ENCODE measurements around the gene TBR1. TPM values are rescaled to one million over a fixed set of nuclear protein-coding genes. Genes with fewer than 3 reads are reported as not detected.

Gene TBR1
- not detected for total RNA-seq

DNA sequence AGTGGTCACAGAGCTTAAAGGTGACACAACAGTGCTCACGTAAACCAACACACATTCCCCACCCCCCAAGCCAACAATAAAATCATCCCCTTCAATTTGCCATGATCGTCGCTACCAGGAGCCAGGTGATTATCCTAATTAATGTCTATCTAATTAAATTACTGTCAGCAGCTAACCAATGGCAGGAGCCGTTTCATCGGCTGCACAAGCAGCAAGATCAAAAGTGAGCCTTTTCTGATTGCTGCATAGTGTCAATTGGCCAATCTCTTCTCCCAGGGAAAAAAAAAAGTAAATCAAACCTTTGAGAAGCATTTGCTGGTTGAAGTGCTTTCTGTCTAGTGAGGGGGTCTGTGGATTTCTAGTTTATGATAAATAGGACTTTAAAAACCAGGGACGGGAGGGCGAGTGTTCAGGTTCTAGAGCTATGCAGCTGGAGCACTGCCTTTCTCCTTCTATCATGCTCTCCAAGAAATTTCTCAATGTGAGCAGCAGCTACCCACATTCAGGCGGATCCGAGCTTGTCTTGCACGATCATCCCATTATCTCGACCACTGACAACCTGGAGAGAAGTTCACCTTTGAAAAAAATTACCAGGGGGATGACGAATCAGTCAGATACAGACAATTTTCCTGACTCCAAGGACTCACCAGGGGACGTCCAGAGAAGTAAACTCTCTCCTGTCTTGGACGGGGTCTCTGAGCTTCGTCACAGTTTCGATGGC, at the start of gene TBR1:
TBR1 (plus strand) TSS at position 311 of the 721 bp plus-strand sequence; CDS start at position 425, 114 bp downstream.
- POLR2A ChIA-PET = no interaction called here
- CTCF ChIA-PET = no interaction called here

DNA sequence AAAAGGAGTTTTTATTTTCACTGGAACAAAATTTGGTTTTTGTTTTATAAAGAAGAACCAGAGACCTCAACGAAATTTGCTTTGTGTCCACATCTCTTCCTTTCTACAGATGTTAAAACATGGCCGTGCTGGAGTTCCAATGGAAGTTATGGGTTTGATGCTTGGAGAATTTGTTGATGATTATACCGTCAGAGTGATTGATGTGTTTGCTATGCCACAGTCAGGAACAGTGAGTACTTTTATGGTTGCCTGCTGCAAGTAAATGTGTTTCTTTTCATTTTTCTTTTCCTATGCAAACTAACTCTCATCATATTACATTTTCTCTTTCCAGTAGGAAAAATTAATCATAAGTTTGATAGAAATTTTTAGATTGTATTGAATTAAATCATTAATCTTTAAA, 48.4 kb upstream of the TBR1 start:
- ChIA-PET POLR2A (no interaction called here), CTCF (no interaction called here)

DNA sequence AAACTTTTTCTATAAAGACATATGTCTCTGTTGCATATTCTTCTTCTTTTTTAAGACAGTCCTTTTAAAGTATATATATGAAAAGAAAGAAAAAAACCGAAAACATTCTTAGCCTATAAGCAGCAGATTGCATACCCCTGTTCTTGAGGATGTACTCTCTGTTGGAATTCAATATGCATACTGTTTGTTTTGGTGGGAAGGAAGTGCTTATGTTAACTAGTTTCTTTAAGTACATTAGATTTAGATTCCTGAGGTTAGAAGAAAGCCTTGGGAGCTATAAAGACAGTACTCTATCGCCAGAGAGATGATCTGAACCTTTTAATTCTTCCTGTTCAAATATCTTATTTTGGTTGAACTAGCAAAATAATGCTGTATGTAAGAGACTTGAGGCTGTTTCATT, 46.8 kb upstream of the TBR1 start:
- CTCF ChIA-PET = no interaction called here

DNA sequence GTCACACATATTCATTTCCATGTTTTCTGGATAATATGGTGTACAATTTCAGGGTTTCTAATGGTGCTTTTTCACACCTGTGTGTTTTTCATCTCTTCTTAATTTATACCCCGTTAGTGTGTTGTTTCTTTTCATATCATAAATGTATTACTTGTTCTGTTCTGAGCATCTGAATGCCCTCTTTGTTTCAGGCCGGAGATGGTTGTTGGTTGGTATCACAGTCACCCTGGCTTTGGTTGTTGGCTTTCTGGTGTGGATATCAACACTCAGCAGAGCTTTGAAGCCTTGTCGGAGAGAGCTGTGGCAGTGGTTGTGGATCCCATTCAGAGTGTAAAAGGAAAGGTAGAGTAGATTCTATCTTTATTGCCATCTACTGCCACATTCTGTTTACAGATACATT, 45.1 kb upstream of the TBR1 start:
- POLR2A ChIA-PET = no interaction called here
- CTCF ChIA-PET = no interaction called here

More for the DNA sequence above, 46.8 kb upstream of the TBR1 start:
- POLR2A ChIA-PET = no interaction called here

DNA sequence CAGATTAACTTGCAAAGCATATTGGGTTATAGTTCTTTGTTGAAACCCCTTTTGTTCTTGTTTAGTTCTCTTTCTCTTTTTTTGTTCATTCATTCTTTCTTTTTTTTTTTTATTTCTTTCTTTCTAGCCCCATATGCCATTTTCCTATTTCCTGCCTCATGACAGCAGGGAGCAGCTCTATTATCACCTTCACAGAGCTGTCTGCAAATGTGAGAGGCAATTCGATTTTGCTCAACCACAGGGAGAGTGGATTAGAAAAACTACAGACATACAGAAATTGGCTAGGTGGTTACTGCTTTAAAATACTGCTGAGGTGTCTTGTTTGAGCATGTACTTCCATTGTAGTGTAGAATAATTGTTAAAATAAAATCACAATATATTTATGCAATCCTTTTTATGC, 44.2 kb upstream of the TBR1 start:
- POLR2A ChIA-PET = no interaction called here
- CTCF ChIA-PET = no interaction called here

DNA sequence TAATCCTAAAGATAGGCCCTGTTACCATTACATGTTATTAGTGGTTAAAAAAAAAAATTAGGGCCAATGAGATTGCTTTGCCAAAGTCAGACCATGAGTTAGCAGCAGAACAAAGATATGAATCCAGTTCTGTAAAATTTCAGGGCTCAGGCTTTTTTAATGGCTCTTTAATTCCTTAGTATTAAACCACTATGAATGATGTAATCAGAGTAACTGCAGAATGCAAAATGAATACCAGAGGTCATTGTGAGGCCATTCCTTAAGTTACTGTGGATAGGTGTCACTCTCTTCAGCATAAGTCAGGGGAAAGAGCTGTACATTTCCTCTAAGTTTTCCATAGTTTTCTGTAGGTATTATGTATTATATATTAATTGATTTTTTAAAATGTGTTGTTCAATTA, 42.2 kb upstream of the TBR1 start:
- ChIA-PET CTCF (no interaction called here), POLR2A (no interaction called here)

DNA sequence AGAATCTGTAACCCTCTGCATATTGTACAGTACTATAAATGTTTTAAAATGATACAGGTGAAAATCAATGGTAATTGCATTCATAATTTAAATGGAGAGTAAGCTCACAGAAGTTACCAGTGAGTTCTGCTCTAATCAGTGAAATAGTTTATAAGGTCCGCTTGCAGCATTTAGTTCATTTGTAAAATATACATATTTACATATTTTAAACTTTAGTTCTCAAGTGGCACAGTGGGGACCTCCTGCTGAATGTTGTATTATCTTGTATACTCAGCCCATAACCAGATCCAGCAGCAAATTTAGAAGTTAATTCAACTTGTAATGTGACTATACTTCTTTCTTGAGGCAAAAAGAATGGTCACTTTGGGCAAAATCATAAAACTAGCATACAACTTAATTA, 41.7 kb upstream of the TBR1 start:
- POLR2A ChIA-PET = no interaction called here
- CTCF ChIA-PET = no interaction called here

DNA sequence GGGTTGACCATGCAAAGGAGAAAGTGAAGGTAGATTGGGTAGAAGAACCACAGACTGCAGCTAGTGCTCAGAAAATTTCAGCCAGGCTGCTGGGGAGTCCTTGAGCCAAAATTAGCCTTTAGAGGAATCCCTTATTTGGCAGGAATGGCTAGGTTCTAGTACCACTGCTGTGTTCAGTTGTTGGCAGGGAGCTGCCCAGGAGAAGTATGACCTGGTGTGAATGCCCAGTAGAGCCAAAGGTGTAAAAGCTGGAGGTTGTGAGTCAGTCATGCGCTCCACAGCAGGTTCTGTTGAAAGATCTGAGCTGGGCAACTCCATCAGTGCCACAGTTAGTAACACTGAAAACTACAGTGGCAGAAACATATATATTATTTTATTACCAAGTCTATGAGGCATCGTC, 36.4 kb upstream of the TBR1 start:
- CTCF ChIA-PET = no interaction called here
- POLR2A ChIA-PET = no interaction called here

DNA sequence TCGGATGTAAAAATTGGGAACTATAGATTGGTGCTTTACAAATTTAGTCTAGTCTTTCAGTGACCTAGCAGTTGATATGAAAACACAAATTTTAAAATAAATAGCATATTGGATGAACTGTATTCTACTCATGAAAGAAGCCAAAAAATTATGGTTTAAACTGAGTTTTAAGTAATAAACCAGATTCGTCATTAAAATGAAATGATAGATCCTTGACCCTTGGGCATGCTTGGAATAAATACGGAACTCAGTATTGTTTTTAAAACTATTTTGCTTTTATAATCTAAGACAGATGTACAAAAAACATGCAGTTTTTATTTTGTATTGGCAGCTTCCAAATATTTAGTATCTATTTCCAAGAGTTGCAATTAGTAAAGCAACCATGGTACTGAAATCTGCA, 34.6 kb upstream of the TBR1 start:
- POLR2A ChIA-PET = no interaction called here
- CTCF ChIA-PET = no interaction called here

DNA sequence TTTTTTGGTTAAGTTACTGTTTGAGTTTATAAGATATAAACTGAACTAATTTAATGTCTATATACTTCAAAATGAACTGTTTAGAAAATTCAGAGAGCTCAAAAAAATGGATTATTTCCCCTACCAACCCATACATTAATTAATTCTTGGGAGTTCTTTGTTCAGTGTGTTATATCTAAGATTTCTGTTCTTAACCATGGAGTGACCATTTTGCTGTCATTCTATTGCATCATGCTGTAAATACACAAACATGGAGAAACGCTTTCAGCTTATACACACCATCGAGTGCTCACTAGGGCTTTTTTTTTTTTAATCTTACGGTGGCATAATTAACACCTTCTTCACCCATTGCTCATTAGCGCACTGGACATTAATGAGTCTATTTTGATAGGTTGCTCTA, 33.4 kb upstream of the TBR1 start:
- ChIA-PET POLR2A (no interaction called here), CTCF (no interaction called here)

DNA sequence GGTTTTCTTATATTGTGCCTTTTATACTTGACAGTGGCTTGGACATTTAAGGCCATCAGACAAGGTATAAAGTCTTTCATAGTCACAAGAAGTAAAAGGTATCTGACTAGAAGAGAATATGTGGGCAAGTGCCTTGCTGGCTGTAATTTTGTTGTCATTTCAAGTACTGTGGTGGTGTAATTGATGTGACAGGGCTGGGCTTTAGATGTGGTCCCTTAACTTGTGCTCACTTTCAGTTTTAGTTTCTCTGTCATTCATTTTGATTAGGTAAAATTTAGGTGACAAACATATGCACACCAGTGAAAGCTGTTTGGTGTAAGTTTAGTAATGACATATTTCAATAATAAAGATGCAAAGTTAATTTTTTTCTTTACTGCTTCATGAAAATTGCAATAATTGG, 31.2 kb upstream of the TBR1 start:
- POLR2A ChIA-PET = no interaction called here
- CTCF ChIA-PET = no interaction called here

DNA sequence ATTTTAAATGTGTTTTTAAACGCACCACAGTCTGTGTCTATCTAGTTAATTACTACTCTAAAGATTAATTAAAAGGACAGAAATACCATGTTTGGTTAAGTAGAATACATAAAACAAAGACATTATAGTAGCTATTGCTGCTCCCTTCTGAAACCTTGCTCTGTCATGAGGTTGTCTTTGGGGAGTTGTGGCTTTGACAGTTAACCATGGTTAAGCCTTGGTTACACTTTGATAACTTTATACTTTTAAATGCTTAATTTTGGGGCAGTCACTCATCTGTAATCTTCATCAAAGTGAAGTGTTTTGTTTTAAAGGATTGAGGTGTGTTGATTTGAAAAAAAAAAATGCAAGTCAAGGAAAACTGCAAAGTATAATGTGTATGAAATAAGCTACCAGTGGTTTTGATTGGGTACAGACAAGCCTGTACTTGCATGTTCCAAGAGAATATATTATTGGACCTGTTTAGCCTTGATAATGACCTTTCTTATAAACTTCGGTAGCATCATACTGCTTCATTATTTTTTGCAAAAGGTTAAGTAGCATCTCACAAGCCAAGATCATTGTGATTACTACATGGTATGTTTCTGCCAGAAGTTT, 29.8 kb upstream of the TBR1 start:
- POLR2A ChIA-PET = no interaction called here
- CTCF ChIA-PET = no interaction called here

DNA sequence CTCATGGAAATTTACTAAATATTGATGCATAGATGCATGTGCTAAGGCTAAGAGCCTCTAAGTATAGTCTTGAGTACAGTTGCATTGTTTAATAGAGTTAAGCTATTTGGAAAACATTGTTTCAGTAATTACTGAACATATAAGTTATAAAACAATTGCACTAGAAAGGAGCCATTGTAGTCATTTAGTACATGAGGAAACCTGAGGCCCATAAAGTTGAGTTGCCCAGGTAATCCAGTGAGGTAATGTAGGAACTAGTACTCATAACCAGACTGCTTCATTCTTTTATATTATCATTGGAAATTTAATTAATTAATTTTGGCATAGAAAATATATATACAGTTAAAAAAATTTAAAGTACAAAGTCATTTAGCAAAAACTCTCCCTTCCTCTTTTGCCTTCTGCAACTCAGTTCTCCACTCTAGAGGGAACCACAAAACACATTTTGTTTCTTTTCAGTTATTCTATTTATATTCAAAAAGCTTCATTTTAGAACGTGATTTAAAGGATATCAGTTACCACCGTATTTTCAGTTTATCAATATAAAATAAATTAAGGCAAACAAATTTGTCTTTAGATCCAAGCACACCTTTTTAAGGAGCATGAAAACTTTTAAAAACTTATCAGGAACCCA, 27.8 kb upstream of the TBR1 start:
- CTCF ChIA-PET = no interaction called here
- POLR2A ChIA-PET = no interaction called here

DNA sequence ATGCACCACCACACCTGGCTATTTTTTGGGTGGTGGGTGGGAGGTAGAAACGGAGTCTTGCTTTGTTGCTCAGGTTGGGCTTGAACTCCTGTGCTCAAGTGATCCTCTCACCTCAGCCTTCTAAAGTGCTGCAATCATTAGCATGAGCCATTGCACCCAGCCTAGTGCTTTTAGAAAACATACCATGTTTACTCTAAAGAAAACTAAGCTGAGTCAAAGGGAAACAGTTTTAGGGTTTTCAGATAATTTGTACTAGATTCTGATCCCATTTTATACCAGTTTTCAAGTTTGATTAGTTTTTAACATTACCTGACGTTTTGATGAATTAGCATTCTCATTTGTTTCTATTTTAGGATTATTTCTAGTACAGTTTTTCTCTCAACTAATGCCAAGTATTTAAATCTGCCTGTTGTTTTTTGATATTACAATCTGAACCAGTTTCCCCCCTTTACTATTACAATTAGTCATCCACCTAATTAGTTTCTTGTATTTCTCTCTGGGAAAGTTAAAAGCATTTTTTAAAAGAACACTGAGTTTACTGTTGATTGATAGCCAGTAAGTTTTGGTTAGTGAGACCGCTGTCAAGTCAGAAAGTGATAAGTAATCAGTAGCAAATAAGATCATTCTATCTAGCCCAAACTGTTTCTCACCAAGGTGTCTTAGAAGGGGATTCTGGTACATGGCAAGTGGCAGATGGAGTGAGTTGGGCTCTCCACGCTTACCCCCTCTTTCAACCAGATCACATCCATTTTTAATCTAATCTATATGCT, 24.2 kb upstream of the TBR1 start:
- POLR2A ChIA-PET = no interaction called here
- CTCF ChIA-PET = no interaction called here

DNA sequence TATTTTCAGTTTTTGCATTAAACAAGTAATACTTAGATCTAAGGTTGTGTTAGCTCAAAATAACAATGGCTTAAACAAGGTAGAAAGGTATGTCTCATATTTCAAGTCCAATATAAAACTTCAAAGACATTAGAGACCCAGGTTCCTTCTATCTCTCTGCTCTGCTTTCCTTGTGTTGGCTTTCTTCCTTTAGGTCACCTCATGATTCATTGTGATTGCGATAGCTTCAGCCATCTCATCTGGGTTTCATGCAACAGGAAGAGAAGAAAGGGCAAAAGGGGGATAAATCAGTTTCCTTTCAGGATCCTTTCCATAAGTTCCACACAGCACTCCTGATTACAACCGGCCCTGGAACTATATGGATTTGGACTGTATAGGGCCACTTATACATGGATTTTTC, 16.0 kb upstream of the TBR1 start:
- CTCF ChIA-PET = interaction anchor here (0.6 kb wide), 1 partner anchor 61 kb away, joined by 4 read pairs; no protein-coding TSS in a partner anchor
- POLR2A ChIA-PET = no interaction called here

DNA sequence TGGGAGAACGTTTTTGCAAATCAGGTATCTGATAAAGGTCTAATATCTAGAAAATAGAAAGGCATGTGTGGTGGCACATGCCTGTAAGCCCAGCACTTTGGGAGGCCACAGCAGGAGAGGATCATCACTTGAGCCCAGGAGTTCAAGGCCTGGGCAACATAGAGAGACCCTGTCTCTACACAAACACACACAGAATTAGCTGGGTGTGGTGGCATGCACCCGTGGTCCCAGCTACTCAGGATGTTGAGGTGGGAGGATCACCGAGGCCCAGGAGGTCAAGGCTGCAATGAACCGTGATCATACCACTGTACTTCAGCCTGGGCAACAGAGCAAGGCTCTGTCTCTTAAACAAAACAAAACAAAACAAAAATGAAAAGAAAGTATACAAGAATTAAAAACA, 13.8 kb upstream of the TBR1 start:
- POLR2A ChIA-PET = no interaction called here
- CTCF ChIA-PET = no interaction called here

DNA sequence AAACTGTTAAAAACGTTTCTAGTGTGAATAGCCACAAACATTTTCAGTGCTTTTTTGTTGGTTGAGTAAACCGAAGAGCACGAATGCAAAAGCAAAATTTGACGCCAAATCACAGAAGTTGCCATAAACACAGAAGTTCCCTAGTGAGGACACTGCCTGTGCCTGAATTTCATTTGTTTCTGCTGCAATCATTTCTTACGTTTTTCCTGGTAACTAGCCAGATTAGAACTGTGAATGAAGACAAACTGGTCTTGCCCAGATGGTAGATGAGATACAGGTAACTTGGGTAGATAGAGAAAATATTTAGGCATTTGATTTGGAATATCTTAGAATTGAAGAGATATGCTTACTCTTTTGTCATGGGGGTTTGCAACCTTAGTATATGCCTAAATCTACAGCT, 9.8 kb upstream of the TBR1 start:
- CTCF ChIA-PET = no interaction called here
- POLR2A ChIA-PET = no interaction called here

DNA sequence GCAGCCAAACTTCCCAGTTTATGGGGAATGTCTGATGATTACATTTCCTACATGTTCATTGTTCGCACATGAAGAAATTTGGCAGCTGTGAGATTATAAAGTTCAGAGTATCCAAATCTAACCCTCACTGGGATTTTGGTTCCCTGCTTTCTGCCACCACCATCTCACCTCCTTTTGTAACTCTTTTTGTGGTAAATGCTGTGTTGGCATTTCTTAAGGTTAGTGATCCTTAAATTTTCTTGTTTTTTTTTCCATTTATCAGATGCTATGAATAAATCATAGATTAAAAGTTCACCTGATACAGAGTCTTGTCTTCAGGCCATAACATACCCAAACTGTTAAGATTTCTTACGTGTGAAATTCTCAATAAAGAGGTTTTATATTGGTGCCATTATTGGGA, 8.5 kb upstream of the TBR1 start:
- ChIA-PET CTCF (no interaction called here), POLR2A (no interaction called here)

DNA sequence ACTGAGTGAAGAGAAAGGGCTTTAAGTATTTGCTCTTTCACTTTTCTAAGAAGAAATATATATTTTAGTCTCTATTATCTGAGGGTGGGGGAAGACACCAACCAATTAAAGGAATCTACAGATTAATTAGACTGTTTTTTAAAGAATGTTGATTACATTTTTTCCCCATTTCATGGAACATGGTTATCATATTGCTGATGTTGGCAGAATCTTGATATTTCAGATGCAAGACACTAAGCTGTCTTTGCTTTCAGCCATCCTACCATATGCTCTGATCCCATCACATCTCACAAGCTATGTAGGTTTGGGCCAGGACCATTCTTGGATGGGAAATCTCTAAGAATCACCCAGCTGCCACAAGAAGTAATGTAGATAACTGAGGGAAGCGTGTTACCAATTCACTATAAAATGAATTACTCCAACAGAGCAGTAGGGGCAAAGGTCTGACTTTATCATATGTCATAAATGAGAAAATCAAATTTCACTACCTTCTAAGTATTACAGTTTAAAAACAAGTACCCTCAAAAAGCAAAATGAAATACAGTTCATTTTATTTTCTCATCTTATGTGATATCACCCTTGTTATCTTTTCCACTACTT, 6.7 kb upstream of the TBR1 start:
- ChIA-PET POLR2A (no interaction called here), CTCF (no interaction called here)

DNA sequence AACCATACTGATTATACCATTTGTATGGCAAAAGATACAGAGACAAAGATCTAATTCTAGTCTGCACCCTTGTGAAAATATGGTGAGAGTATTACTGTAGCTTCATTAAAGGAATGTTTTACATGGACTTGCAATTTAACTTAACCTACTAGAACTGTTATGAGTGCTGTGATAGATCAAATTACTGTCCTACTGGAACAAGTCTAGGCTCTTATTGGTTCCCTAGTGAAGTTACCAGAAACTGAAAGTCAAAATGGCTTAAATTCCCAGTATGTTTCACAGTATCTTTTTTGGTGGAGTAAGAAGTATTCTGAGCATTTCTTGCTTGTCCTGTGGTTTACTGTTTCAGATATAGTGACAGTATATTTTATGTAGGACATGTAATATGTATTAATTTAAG, 3.8 kb upstream of the TBR1 start:
- ChIA-PET CTCF (no interaction called here), POLR2A (no interaction called here)
